ENCODE results near the gene MEIOB. TPM values are rescaled to one million over a fixed set of nuclear protein-coding genes. Genes with fewer than 3 reads are reported as not detected.

Gene MEIOB
- total RNA-seq, 1 experiment from 2014 or later: 0.62 TPM

GRCh38 chr16:1792836-1793577 is 79.0 kb downstream of the MEIOB start:
- BruUV-seq (replicated peaks): no TSS peak
- DNase-seq (ENCODE audit: low spot score): no peak
- TF ChIP-seq EZH2 (IDR thresholded peaks at IDR 0.05; ENCODE audit: borderline replicate concordance, low read depth, low read length, poor library complexity, severe bottlenecking) (no peak), CTCF (conservative IDR thresholded peaks at IDR 0.05; ENCODE audit: low read depth, low read length) (no peak)
- H3K27ac ChIP-seq (ENCODE audit: low read depth, low read length, poor library complexity, severe bottlenecking): no peak overlapping the region
- peaks cover 14% of the 10 kb centered on the region for H3K36me3 ChIP-seq (ENCODE audit: insufficient read depth, low read length, poor library complexity, severe bottlenecking)
- H3K27me3 ChIP-seq (replicated peaks; ENCODE audit: insufficient read depth, low read depth, low read length, poor library complexity): no peaks in the 10 kb centered on the region
- CTCF ChIA-PET: no interaction called here
- intact Hi-C loops (cut with micrococcal nuclease; ENCODE audit: unreplicated experiment): no loop called here
- H3K4me3 ChIP-seq (ENCODE audit: low read depth, low read length, poor library complexity, severe bottlenecking): no peak overlapping the region
- peaks cover 3% of the 10 kb centered on the region for H3K9me3 ChIP-seq (ENCODE audit: low read depth, low read length, poor library complexity, severe bottlenecking)
- POLR2A ChIA-PET (ENCODE audit: low non-redundant PET): no interaction called here
- H3K4me1 ChIP-seq (ENCODE audit: insufficient read depth, low read length, poor library complexity, severe bottlenecking): no peaks in the 10 kb centered on the region

GRCh38 chr16:1791943-1792812 is 79.8 kb downstream of the MEIOB start:
- H3K4me1 ChIP-seq (ENCODE audit: insufficient read depth, low read length, poor library complexity, severe bottlenecking): no peaks in the 10 kb centered on the region
- no peaks in the 10 kb centered on the region for H3K27me3 ChIP-seq (replicated peaks; ENCODE audit: insufficient read depth, low read depth, low read length, poor library complexity)
- ChIA-PET CTCF (no interaction called here), POLR2A (ENCODE audit: low non-redundant PET) (no interaction called here)
- TF ChIP-seq EZH2 (IDR thresholded peaks at IDR 0.05; ENCODE audit: borderline replicate concordance, low read depth, low read length, poor library complexity, severe bottlenecking) (no peak), CTCF (conservative IDR thresholded peaks at IDR 0.05; ENCODE audit: low read depth, low read length) (no peak)
- H3K27ac ChIP-seq (ENCODE audit: low read depth, low read length, poor library complexity, severe bottlenecking): no peak overlapping the region
- DNase-seq (ENCODE audit: low spot score): no peak
- peaks cover 18% of the 10 kb centered on the region for H3K36me3 ChIP-seq (ENCODE audit: insufficient read depth, low read length, poor library complexity, severe bottlenecking)
- no peak overlapping the region for H3K4me3 ChIP-seq (ENCODE audit: low read depth, low read length, poor library complexity, severe bottlenecking)
- BruUV-seq (replicated peaks): no TSS peak
- no peaks in the 10 kb centered on the region for H3K9me3 ChIP-seq (ENCODE audit: low read depth, low read length, poor library complexity, severe bottlenecking)
- intact Hi-C loops (cut with micrococcal nuclease; ENCODE audit: unreplicated experiment): no loop called here

GRCh38 chr16:1791256-1791942 is 80.6 kb downstream of the MEIOB start:
- no TSS peak for BruUV-seq (replicated peaks)
- H3K4me3 ChIP-seq (ENCODE audit: low read depth, low read length, poor library complexity, severe bottlenecking): no peak overlapping the region
- no peak overlapping the region for H3K27ac ChIP-seq (ENCODE audit: low read depth, low read length, poor library complexity, severe bottlenecking)
- H3K9me3 ChIP-seq (ENCODE audit: low read depth, low read length, poor library complexity, severe bottlenecking): no peaks in the 10 kb centered on the region
- TF ChIP-seq CTCF (conservative IDR thresholded peaks at IDR 0.05; ENCODE audit: low read depth, low read length) (no peak), EZH2 (IDR thresholded peaks at IDR 0.05; ENCODE audit: borderline replicate concordance, low read depth, low read length, poor library complexity, severe bottlenecking) (no peak)
- intact Hi-C loops (cut with micrococcal nuclease; ENCODE audit: unreplicated experiment): no loop called here
- CTCF ChIA-PET: no interaction called here
- H3K4me1 ChIP-seq (ENCODE audit: insufficient read depth, low read length, poor library complexity, severe bottlenecking): no peaks in the 10 kb centered on the region
- no peak for DNase-seq (ENCODE audit: low spot score)
- H3K27me3 ChIP-seq (replicated peaks; ENCODE audit: insufficient read depth, low read depth, low read length, poor library complexity): no peaks in the 10 kb centered on the region
- H3K36me3 ChIP-seq (ENCODE audit: insufficient read depth, low read length, poor library complexity, severe bottlenecking): peaks cover 18% of the 10 kb centered on the region
- POLR2A ChIA-PET (ENCODE audit: low non-redundant PET): no interaction called here
